ENCODE results near the gene SPOP. TPM values are rescaled to one million over a fixed set of nuclear protein-coding genes. Genes with fewer than 3 reads are reported as not detected.

Gene SPOP
- total RNA-seq, 1 donor from 2014 or later: 48.6 TPM

- no peak for FAIRE-seq
- H3K4me3 Mint-ChIP-seq (ENCODE audit: unreplicated experiment): no peak overlapping the region
- H3K36me3 ChIP-seq (ENCODE audit: insufficient read depth, low read length): peaks cover 18% of the 10 kb centered on the region
These were observed 64.6 kb downstream of the SPOP start for GRCh38 chr17:49613182-49613800.

DNA sequence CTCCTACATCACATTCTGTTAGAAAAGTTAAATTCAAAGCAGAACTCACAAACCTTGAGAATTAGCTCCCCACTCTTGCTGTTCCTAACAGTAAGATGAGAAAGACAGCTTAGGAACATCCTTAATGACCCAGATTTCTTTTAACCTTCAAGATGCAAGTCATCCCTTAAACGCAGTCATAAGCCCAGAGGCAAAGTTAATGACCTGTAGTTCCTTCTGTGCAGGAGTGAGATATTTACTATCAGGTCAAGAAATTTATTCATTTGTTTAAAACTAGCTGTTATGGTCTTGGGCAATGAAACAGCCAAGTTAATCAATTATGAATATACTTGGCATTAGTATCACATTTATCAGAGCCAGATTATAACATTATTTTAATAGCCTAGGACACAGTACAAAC, 65.2 kb downstream of the SPOP start:
- Mint-ChIP-seq H3K4me1 (ENCODE audit: low read depth, unreplicated experiment) (no peaks in the 10 kb centered on the region), H3K9me3 (ENCODE audit: unreplicated experiment) (no peaks in the 10 kb centered on the region), H3K27ac (ENCODE audit: unreplicated experiment) (no peak overlapping the region), H3K36me3 (ENCODE audit: low read depth, unreplicated experiment) (peaks cover 33% of the 10 kb centered on the region), H3K27me3 (ENCODE audit: low read depth, unreplicated experiment) (no peaks in the 10 kb centered on the region), H3K4me3 (ENCODE audit: unreplicated experiment) (no peak overlapping the region)
- Histone ChIP-seq H3K27me3 (ENCODE audit: insufficient read depth, low read length) (no peaks in the 10 kb centered on the region), H3K27ac (ENCODE audit: low read depth, low read length) (no peak overlapping the region), H3K79me2 (ENCODE audit: insufficient read depth, low read length) (peaks cover 8% of the 10 kb centered on the region), H2AFZ (ENCODE audit: low read depth, low read length) (no peak overlapping the region), H3K9ac (ENCODE audit: low read length) (no peak overlapping the region), H3K9me3 (ENCODE audit: insufficient read depth, low read depth, low read length) (no peaks in the 10 kb centered on the region), H4K20me1 (ENCODE audit: insufficient read depth, low read length) (peaks cover 19% of the 10 kb centered on the region), H3K4me2 (ENCODE audit: low read length) (no peak overlapping the region), H3K36me3 (ENCODE audit: insufficient read depth, low read length) (peaks cover 22% of the 10 kb centered on the region), H3K4me3 (ENCODE audit: insufficient read depth, low read depth, low read length) (no peak overlapping the region), H3K4me1 (ENCODE audit: insufficient read depth, low read length) (no peaks in the 10 kb centered on the region)
- TF ChIP-seq EZH2 (IDR thresholded peaks at IDR 0.05; ENCODE audit: insufficient read depth, low read length) (no peak), CTCF (IDR thresholded peaks at IDR 0.05; ENCODE audit: insufficient read depth, low read depth, low read length) (no peak)
- FAIRE-seq (no peak), DNase-seq (ENCODE audit: low read depth) (no peak)

More at GRCh38 chr17:49613182-49613800, 64.6 kb downstream of the SPOP start:
- Histone ChIP-seq H3K79me2 (ENCODE audit: insufficient read depth, low read length) (peaks cover 8% of the 10 kb centered on the region), H3K4me3 (ENCODE audit: insufficient read depth, low read depth, low read length) (no peak overlapping the region), H3K27ac (ENCODE audit: low read depth, low read length) (no peak overlapping the region), H4K20me1 (ENCODE audit: insufficient read depth, low read length) (peaks cover 19% of the 10 kb centered on the region), H3K4me1 (ENCODE audit: insufficient read depth, low read length) (no peaks in the 10 kb centered on the region), H3K9ac (ENCODE audit: low read length) (no peak overlapping the region), H2AFZ (ENCODE audit: low read depth, low read length) (no peak overlapping the region), H3K27me3 (ENCODE audit: insufficient read depth, low read length) (no peaks in the 10 kb centered on the region), H3K4me2 (ENCODE audit: low read length) (no peak overlapping the region), H3K9me3 (ENCODE audit: insufficient read depth, low read depth, low read length) (no peaks in the 10 kb centered on the region)
- TF ChIP-seq CTCF (IDR thresholded peaks at IDR 0.05; ENCODE audit: insufficient read depth, low read depth, low read length): no peak
- no peak for TF ChIP-seq EZH2 (IDR thresholded peaks at IDR 0.05; ENCODE audit: insufficient read depth, low read length)
- H3K4me1 Mint-ChIP-seq (ENCODE audit: low read depth, unreplicated experiment): no peaks in the 10 kb centered on the region
- H3K9me3 Mint-ChIP-seq (ENCODE audit: unreplicated experiment): no peaks in the 10 kb centered on the region
- H3K27me3 Mint-ChIP-seq (ENCODE audit: low read depth, unreplicated experiment): no peaks in the 10 kb centered on the region
- no peak for DNase-seq (ENCODE audit: low read depth)
- H3K27ac Mint-ChIP-seq (ENCODE audit: unreplicated experiment): no peak overlapping the region
- H3K36me3 Mint-ChIP-seq (ENCODE audit: low read depth, unreplicated experiment): peaks cover 33% of the 10 kb centered on the region

DNA sequence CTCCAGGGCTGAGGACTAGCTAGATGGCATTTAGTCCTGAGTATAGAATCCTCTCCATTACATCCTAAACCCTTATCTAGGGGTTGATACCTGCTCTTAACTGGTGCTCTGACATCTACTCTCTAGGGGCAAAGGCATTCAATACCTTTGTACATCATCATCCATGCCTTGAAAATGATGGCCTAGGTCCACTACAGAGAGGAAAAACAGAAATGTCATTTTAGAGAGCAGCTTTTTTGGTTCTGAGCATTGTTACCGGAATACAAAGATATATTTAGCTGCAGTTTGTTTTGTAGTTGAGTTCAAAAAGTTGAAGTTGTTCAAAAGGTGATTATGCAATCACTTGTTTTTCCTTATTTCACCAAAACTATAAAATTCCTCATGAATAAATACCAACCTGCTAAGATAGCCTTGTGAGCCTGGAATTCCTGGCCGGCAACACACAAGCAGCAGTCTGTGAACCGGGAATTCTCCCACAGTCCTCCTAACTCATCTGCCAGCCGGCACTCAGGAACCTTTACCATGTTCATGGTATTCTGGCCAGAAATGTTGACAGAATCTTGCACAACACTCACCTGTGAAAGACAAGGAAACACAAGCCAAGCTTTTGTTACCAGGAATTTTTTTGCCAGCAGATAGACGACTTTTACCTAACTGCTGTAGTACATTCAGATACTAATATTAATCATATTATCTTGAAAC, 66.9 kb downstream of the SPOP start:
- Histone ChIP-seq H3K4me2 (ENCODE audit: low read length) (no peak overlapping the region), H4K20me1 (ENCODE audit: insufficient read depth, low read length) (peaks cover 11% of the 10 kb centered on the region), H3K27me3 (ENCODE audit: insufficient read depth, low read length) (no peaks in the 10 kb centered on the region), H3K4me3 (ENCODE audit: insufficient read depth, low read depth, low read length) (no peak overlapping the region), H3K36me3 (ENCODE audit: insufficient read depth, low read length) (peaks cover 32% of the 10 kb centered on the region), H3K4me1 (ENCODE audit: insufficient read depth, low read length) (no peaks in the 10 kb centered on the region), H3K9ac (ENCODE audit: low read length) (no peak overlapping the region), H3K79me2 (ENCODE audit: insufficient read depth, low read length) (peaks cover 8% of the 10 kb centered on the region), H3K27ac (ENCODE audit: low read depth, low read length) (no peak overlapping the region), H3K9me3 (ENCODE audit: insufficient read depth, low read depth, low read length) (no peaks in the 10 kb centered on the region), H2AFZ (ENCODE audit: low read depth, low read length) (no peak overlapping the region)
- no peak overlapping the region for H3K4me3 Mint-ChIP-seq (ENCODE audit: unreplicated experiment)
- H3K9me3 Mint-ChIP-seq (ENCODE audit: unreplicated experiment): no peaks in the 10 kb centered on the region
- FAIRE-seq: no peak
- H3K4me1 Mint-ChIP-seq (ENCODE audit: low read depth, unreplicated experiment): no peaks in the 10 kb centered on the region
- H3K27ac Mint-ChIP-seq (ENCODE audit: unreplicated experiment): no peak overlapping the region
- peaks cover 29% of the 10 kb centered on the region for H3K36me3 Mint-ChIP-seq (ENCODE audit: low read depth, unreplicated experiment)
- no peak for DNase-seq (ENCODE audit: low read depth)
- TF ChIP-seq CTCF (IDR thresholded peaks at IDR 0.05; ENCODE audit: insufficient read depth, low read depth, low read length) (no peak), EZH2 (IDR thresholded peaks at IDR 0.05; ENCODE audit: insufficient read depth, low read length) (no peak)
- no peaks in the 10 kb centered on the region for H3K27me3 Mint-ChIP-seq (ENCODE audit: low read depth, unreplicated experiment)
